ENCODE measurements around the gene ZFR.
"Not testable (repeated sequence)": the region's sequence is repeated elsewhere in the genome, so short reads cannot be mapped to it uniquely, and the experiment has no call there.

The ZFR gene

GRCh38 chr5:32406650-32407049 is 37.9 kb downstream of the ZFR start:
- DNase-seq (ENCODE audit: low spot score): no peak

- no peak for DNase-seq (ENCODE audit: low spot score)
These were observed 39.0 kb downstream of the ZFR start for GRCh38 chr5:32405507-32405906.

DNA sequence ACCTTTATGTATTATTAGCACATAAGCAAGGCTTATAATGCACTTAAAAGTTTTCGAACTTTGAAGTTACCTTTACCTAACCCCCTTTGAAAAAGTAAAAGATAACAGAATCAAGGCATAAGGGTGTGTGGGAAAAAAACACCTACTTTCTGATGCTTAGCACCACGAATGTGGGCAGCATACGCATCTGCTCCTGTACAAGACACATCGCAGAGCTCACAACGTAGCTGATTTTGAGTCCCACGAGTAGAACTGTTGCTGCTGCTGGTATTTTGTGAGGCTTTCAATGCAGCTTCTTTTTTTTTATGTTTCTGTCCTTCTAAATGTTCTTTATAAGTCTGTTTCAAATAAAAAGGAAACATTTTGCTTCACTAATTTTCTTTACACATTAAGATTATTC is 40.8 kb downstream of the ZFR start:
- DNase-seq (ENCODE audit: low spot score): no peak

DNA sequence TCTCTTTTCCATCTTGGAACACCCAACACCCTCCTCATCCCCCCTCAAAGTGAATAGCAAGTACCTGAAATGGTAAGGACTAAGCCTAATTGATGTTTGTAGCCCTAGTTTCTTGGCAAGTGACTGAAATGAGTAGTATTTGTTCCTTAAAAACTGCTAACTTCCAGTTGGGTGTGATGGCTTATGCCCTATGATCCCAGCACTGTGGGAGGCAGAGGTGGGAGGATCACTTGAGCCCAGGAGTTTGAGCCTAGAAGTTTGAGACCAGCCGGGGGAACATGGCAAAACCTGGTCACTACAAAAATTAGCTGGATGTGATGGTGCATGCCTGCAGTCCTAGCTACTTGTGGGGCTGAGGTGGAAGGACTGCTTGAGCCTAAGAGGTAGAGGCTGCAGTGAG is 44.1 kb downstream of the ZFR start:
- no peak for DNase-seq (ENCODE audit: low spot score)

GRCh38 chr5:32398754-32399153 is 45.8 kb downstream of the ZFR start:
- not testable (repeated sequence) for DNase-seq (ENCODE audit: low spot score)

DNA sequence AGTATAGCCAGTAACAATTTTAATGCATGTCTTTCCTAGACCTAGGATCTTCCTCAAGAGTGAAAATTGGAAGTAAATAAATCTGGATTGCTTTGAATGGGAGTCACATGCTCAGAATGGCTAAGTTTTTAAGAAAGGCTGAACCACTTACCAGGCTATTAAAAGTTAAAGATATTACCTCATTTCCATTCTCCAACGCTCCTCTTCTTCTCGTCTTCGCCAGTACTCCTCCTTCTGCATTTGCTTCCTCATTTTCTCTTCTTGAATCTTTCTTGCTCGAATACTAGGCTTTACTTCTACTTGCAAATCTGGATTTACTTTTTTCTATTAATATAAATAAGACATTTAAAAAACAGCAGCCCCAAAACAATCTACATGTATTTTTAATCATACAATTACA is 49.6 kb downstream of the ZFR start:
- DNase-seq (ENCODE audit: low spot score): no peak

DNA sequence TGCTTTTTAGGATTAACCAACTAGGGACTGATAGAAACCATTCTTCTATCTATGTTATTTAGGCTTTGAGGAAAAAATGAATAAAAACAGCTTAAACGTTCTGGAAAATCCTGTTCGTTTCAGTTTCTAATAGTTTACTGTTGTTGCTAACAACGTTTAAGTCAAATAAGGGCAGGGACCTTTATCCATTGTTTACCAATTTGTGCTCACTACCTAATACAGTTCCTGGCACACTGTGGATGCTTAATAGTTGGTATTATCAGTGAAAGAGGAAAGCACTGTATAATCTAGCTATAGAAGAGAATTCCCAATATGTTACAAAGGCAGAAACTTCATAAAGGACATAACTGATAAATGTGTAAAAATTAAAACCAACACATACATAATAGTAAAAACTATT is 52.5 kb downstream of the ZFR start:
- DNase-seq (ENCODE audit: low spot score): no peak

DNA sequence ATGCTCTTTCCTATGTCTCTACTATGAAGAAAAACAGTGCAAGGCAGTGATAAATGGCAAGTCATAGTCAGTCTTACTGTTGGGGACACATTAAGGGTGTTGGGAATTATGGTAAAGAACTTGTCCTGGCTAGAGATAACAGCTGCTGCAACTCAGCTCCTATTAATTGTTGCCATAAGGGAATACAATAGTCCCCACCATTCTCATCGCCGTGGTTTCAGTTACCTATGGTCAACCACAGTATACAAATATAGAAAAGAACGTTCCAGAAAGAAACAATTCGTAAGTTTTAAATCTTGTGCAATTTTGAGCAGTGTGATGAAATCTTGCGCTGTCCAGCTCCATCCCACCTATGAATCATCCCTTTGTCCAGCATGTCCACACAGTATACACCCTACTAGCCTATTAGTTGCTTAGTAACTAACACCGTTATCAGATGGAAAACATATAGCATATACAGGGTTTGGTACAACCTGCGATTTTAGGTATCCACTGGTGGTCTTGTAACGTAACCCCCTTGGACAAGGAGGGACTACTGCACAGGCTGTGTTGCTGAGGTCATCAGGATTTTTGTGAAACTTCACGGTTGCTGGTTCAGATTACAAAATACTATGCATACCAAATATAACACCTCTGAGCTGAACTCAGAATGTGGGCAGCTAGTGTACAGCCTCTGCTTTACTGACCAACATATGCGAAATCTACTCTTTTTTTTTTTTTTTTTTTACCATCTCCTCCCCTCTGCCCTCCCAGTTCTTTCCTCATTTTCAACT is 53.5 kb downstream of the ZFR start:
- DNase-seq (ENCODE audit: low spot score): peak; percentile 43

GRCh38 chr5:32388432-32389129 is 56.0 kb downstream of the ZFR start:
- peak; percentile 12 for DNase-seq (ENCODE audit: low spot score)

DNA sequence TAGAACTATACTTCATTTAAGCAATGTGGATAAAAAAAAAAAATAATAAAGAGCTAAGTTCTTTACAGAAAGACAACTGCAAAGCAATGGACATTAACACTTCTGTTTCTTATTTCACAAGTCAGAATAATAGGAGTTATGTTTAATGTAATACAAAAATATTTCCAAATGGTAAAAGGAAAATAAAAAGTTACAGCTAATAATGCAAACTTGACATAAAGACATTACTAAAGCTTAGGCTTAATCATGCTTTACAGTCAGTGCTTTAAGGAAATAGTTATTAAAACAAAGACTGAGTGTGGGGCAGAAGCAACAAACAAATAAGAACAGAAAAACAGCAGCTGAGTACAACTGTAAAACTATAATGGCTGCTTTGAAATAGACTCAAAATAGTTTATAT is 56.7 kb downstream of the ZFR start:
- DNase-seq (ENCODE audit: low spot score): no peak

DNA sequence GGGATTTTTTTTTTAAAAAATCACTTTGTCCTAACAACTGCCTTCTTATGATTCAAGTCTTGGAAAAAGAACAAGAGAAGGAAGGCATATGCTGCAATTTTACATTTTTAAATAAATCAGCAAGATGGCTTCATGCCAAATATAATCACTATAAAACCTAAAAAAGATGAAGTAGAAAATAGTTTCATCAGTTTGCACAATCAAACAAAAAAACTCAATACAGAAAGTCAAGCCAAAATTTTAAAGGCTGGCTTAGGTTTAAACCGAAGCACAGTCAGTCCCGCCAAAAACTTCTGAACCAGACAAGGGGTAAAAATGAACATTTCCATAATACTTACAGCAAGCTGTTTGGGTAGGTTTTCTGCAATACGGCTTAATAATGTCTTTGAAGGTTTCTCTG is 57.3 kb downstream of the ZFR start:
- DNase-seq (ENCODE audit: low spot score): no peak

DNA sequence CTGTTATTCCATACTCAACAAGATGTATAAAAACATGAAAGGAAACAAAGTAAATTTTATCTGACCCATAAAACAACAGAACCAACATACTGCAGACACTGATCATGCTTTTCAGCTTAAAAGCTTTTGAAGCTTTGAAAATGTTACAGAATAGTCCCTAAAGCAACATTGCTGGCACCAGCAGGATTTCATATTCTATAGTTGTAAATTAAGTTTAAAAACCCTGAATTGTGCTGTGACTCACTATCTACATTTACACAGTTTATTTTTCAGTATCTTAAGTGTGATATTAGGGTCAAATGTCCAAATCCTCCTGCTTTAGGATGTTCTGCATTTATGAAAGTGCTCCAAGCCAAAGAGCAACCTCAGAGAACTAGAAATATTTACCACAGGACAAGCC is 59.9 kb downstream of the ZFR start:
- no peak for DNase-seq (ENCODE audit: low spot score)

DNA sequence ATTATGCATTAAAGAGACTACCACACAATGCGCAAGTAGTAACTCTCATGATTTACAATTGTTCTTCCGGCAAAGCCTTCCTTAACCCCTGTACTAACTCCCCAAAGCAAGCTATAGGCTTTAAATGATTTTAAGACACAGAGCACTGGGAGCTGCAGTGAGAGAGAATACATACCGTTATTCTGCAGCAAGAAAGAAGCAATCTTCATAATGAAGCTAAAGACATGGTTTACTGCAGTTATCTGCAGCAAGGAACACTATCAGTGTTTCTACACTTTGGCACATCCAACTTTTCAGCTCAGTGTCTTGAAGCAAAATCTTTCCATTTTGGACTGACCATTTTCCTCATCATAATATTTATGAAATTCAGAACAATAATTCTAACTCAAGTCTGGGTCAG is 61.0 kb downstream of the ZFR start:
- no peak for DNase-seq (ENCODE audit: low spot score)

- no peak for DNase-seq (ENCODE audit: low spot score)
These were observed 61.5 kb downstream of the ZFR start for GRCh38 chr5:32383065-32383464.

- DNase-seq (ENCODE audit: low spot score): no peak
These were observed 65.1 kb downstream of the ZFR start for GRCh38 chr5:32379421-32379820.

DNA sequence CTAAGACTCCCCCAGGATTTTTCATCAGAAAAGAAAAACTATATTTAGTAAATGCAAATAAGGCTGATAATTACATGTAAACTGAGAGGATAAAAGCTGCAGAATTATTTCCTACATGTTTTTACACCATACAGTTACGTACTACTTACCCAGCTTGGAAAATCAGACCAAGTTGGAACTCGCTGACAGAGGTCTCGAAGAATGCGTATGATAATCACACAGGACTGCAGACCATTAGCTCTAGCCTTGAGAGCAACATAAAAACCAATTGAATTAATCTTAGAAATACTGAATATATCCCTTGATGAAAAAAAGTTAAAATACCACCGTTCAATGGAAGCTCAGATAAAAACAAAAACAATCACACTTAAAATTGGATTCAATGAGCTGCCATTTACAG is 65.6 kb downstream of the ZFR start:
- no peak for DNase-seq (ENCODE audit: low spot score)

DNA sequence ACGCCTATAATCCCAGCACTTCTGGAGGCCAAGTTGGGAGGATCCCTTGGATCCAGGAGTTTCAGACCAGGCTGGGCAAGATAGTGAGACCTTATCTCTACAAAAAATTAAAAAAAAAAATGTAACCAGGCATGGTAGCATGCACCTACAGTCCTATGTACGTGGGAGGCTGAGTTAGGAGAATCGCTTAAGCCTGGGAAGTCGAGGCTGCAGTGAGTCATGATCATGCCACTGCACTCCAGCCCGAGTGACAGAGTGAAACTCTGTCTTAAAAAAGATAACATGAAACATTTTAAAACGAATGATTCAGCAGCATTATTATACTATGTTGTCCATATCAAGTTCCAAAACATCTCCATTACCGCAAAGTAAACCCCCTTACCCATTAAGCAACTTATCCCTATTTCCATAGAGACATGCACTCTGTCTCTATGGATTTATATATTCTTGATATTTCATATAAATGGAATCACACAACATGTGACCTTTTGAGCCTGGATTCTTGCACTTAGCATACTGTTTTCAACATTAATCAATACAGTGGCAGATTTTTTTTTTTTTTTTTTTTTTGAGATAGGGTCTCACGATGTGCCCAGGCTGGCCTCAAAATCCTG is 74.9 kb downstream of the ZFR start:
- DNase-seq (ENCODE audit: low spot score): no peak

DNA sequence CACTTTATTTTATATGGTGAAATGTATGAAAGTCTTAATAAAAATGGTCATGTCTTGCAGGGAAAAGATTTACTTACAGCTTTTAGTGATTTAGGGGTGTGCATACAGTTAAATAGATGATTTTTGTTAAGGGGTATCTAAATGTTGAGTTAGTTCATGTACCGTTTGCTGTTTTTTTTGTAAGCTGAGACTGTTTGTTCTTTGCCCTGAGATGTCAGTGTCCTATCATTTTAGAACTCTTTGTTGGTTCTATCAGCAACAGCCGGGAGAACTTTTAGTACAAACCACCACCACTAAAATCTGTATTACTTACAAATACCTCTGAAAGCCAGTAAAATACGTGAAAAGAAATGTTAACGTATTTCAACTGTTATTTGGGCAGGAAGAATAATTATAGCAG is 75.5 kb downstream of the ZFR start:
- no peak for DNase-seq (ENCODE audit: low spot score)

- not testable (repeated sequence) for DNase-seq (ENCODE audit: low spot score)
These were observed 77.3 kb downstream of the ZFR start for GRCh38 chr5:32367271-32367670.

- no peak for DNase-seq (ENCODE audit: low spot score)
These were observed 78.9 kb downstream of the ZFR start for GRCh38 chr5:32365623-32366022.

- no peak for DNase-seq (ENCODE audit: low spot score)
These were observed 81.5 kb downstream of the ZFR start for GRCh38 chr5:32363030-32363429.

GRCh38 chr5:32362527-32362926 is 82.0 kb downstream of the ZFR start:
- no peak for DNase-seq (ENCODE audit: low spot score)

DNA sequence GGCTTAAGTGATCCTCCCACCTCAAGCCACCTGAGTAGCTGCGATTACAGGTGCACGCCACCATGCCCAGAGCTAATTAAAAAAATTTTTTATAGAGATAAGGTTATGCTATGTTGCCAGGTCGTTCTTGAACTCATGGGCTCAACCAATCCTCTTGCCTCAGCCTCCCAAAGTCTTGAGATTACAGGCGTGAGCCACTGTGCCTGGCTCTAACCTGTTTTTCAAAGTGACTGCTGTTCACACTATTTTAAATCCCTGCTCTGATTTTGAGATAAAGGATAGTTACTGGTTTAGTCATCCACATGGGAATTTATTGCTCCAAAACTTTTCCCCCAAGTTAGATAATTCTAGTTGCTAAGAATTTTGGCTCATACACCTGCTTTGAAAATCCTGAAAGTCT is 83.6 kb downstream of the ZFR start:
- no peak for DNase-seq (ENCODE audit: low spot score)
